ENCODE results near the gene TAGLN3.
A peak's percentile ranks its signal among the peaks of the same experiment; 100 is the strongest.

The TAGLN3 gene

DNA sequence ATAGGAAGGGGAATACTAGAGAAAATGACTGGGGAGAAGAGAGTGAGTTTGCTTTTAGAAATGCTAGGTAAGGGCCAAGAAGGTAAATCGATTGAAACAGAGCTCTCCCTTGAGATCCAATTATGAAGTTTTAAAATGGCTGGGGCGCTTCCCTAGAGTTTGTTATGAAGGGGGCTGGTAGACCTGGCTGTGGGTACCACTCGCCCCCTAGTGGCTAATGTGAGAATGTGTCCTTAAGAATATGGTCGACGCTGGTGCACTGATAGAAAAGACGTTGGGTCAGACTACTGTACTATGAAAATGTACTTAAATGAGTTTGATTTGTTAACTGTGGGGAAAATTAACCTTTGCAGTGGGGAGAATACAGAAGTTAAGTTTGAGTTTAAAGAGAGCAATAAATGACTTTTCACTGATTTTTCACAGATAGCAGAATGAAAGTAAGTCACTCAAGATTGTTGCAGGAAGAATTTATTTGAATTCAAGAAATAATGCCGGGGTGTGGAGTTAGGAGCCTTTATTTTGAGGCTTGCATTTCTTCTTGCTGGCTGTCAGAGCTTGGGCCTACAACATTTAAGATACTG lies 45.0 kb downstream of the TAGLN3 start:
- no peaks in the 10 kb centered on the region for H3K79me2 ChIP-seq (ENCODE audit: insufficient read depth, low read length)
- TF ChIP-seq EZH2phosphoT487 (conservative IDR thresholded peaks at IDR 0.05; ENCODE audit: low read length) = no peak
- TF ChIP-seq, protein P1, sequence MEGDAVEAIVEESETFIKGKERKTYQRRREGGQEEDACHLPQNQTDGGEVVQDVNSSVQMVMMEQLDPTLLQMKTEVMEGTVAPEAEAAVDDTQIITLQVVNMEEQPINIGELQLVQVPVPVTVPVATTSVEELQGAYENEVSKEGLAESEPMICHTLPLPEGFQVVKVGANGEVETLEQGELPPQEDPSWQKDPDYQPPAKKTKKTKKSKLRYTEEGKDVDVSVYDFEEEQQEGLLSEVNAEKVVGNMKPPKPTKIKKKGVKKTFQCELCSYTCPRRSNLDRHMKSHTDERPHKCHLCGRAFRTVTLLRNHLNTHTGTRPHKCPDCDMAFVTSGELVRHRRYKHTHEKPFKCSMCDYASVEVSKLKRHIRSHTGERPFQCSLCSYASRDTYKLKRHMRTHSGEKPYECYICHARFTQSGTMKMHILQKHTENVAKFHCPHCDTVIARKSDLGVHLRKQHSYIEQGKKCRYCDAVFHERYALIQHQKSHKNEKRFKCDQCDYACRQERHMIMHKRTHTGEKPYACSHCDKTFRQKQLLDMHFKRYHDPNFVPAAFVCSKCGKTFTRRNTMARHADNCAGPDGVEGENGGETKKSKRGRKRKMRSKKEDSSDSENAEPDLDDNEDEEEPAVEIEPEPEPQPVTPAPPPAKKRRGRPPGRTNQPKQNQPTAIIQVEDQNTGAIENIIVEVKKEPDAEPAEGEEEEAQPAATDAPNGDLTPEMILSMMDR (IDR thresholded peaks at IDR 0.05; ENCODE audit: insufficient read depth, low read length, poor library complexity, severe bottlenecking) = peak; percentile 92
- H3K27me3 ChIP-seq (ENCODE audit: low read length) = no peaks in the 10 kb centered on the region
- no peaks in the 10 kb centered on the region for H4K20me1 ChIP-seq (ENCODE audit: low read depth, low read length)
- no peak overlapping the region for H3K9ac ChIP-seq (ENCODE audit: low read length)
- no peaks in the 10 kb centered on the region for H3F3A ChIP-seq (ENCODE audit: insufficient read depth)
- H3K9me2 ChIP-seq (replicated peaks; ENCODE audit: insufficient read depth, low read length) = no peaks in the 10 kb centered on the region
- no peak overlapping the region for H3K4me3 ChIP-seq (ENCODE audit: insufficient read depth, low read length, poor library complexity, severe bottlenecking)
- H2AFZ ChIP-seq (ENCODE audit: low read depth, low read length, severe bottlenecking) = peak overlapping the region; percentile 25
- peak overlapping the region; percentile 4 for H3K4me2 ChIP-seq (ENCODE audit: low read depth, low read length, poor library complexity, severe bottlenecking)
- no peaks in the 10 kb centered on the region for H3K36me3 ChIP-seq (ENCODE audit: low read length)
- no peaks in the 10 kb centered on the region for H3K9me3 ChIP-seq (ENCODE audit: insufficient read depth, low read length)
- H3K27ac ChIP-seq (ENCODE audit: low read depth, low read length) = no peak overlapping the region

DNA sequence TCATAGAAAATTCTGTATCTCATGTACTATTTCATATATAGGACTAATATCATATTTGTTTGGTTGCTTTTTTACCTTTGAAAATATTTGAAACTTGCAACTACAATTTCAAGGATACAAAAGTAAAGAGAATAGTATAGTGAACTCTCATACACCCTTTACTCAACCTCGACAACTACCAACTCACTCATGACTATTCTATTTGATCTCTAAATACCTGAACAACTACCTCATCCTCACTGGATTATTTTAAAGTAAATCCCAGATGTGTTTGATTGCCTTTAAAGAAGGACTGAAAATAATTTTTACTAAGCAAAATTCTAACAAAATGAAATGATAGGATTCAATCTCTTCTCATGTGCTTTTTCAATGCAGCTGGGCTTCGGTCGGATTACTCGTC lies 47.9 kb downstream of the TAGLN3 start:
- no peaks in the 10 kb centered on the region for H3K27me3 ChIP-seq (ENCODE audit: low read length)
- no peak overlapping the region for H3K27ac ChIP-seq (ENCODE audit: low read depth, low read length)
- no peak overlapping the region for H2AFZ ChIP-seq (ENCODE audit: low read depth, low read length, severe bottlenecking)
- no peaks in the 10 kb centered on the region for H3K79me2 ChIP-seq (ENCODE audit: insufficient read depth, low read length)
- H3K9ac ChIP-seq (ENCODE audit: low read length) = no peak overlapping the region
- H4K20me1 ChIP-seq (ENCODE audit: low read depth, low read length) = no peaks in the 10 kb centered on the region
- no peaks in the 10 kb centered on the region for H3K9me2 ChIP-seq (replicated peaks; ENCODE audit: insufficient read depth, low read length)
- no peaks in the 10 kb centered on the region for H3F3A ChIP-seq (ENCODE audit: insufficient read depth)
- no peak overlapping the region for H3K4me3 ChIP-seq (ENCODE audit: insufficient read depth, low read length, poor library complexity, severe bottlenecking)
- no peaks in the 10 kb centered on the region for H3K36me3 ChIP-seq (ENCODE audit: low read length)
- no peaks in the 10 kb centered on the region for H3K9me3 ChIP-seq (ENCODE audit: insufficient read depth, low read length)
- H3K4me2 ChIP-seq (ENCODE audit: low read depth, low read length, poor library complexity, severe bottlenecking) = no peak overlapping the region
- TF ChIP-seq EZH2phosphoT487 (conservative IDR thresholded peaks at IDR 0.05; ENCODE audit: low read length) = no peak
- TF ChIP-seq, protein P1 (IDR thresholded peaks at IDR 0.05; ENCODE audit: insufficient read depth, low read length, poor library complexity, severe bottlenecking) = no peak

DNA sequence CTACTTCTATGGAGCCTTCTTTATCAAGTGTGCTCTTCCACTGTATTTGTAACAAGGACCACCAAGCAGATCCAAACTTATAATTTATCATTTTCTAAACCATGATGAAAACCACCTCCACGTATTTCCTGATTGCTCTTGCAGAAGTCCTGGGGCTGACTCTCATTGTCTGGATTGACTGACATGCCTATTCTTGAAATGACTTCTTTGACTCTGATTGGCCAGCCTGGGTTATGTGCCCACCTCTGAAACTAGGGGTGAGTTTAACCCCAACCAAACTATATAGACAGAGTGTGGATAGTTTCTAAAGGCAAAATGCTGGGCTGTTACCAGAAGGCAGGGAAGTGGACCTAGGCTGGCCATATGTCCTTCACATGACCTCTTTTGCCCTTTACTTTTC lies 48.5 kb downstream of the TAGLN3 start:
- no peak overlapping the region for H3K27ac ChIP-seq (ENCODE audit: low read depth, low read length)
- H3K27me3 ChIP-seq (ENCODE audit: low read length) = no peaks in the 10 kb centered on the region
- H3K9ac ChIP-seq (ENCODE audit: low read length) = no peak overlapping the region
- H4K20me1 ChIP-seq (ENCODE audit: low read depth, low read length) = no peaks in the 10 kb centered on the region
- H2AFZ ChIP-seq (ENCODE audit: low read depth, low read length, severe bottlenecking) = no peak overlapping the region
- H3K4me3 ChIP-seq (ENCODE audit: insufficient read depth, low read length, poor library complexity, severe bottlenecking) = no peak overlapping the region
- no peaks in the 10 kb centered on the region for H3F3A ChIP-seq (ENCODE audit: insufficient read depth)
- no peaks in the 10 kb centered on the region for H3K79me2 ChIP-seq (ENCODE audit: insufficient read depth, low read length)
- no peaks in the 10 kb centered on the region for H3K9me3 ChIP-seq (ENCODE audit: insufficient read depth, low read length)
- H3K4me2 ChIP-seq (ENCODE audit: low read depth, low read length, poor library complexity, severe bottlenecking) = no peak overlapping the region
- no peaks in the 10 kb centered on the region for H3K36me3 ChIP-seq (ENCODE audit: low read length)
- H3K9me2 ChIP-seq (replicated peaks; ENCODE audit: insufficient read depth, low read length) = no peaks in the 10 kb centered on the region
- TF ChIP-seq, protein P1 (IDR thresholded peaks at IDR 0.05; ENCODE audit: insufficient read depth, low read length, poor library complexity, severe bottlenecking) = no peak
- TF ChIP-seq EZH2phosphoT487 (conservative IDR thresholded peaks at IDR 0.05; ENCODE audit: low read length) = no peak

All from SU-DHL-6 (cell line).